ENCODE data around the gene ZNF148.
"Not testable (repeated sequence)": the region's sequence is repeated elsewhere in the genome, so short reads cannot be mapped to it uniquely, and the experiment has no call there.

Gene ZNF148

GRCh38 chr3:125374996-125375941, at the start of gene ZNF148:
Gene ZNF148 (minus strand): TSS chr3:125375325. CDS start chr3:125313640, 61,685 bp downstream.
- DNase-seq (ENCODE audit: low read depth in 2 of 2) = peak; percentile 81 to 84

- DNase-seq (ENCODE audit: low read depth in 2 of 2) = no peak
These were observed 43.2 kb upstream of the ZNF148 start for GRCh38 chr3:125418306-125418705.

DNA sequence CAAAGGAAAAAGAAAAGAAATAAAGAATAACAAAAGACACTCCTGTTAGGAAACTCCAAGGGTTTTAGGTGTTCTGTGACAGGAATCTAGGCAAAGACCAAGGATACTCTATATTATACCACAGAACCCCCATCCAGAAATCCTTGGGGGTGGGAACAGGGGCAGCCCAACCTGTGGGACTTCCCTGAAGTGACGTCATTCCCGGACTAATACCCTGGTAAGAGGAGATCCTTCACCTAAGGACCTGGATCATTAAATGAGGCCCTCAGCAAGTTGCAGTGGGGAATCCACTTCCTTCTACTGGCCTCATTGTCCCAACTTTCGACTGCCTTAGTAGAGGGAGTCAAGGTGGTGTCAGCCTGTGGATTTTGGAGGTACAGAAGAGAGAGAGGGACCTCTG, 41.1 kb upstream of the ZNF148 start:
- DNase-seq (ENCODE audit: low read depth in 2 of 2) = no peak

GRCh38 chr3:125414669-125415068, 39.5 kb upstream of the ZNF148 start:
- DNase-seq (ENCODE audit: low read depth in 2 of 2) = no peak

DNA sequence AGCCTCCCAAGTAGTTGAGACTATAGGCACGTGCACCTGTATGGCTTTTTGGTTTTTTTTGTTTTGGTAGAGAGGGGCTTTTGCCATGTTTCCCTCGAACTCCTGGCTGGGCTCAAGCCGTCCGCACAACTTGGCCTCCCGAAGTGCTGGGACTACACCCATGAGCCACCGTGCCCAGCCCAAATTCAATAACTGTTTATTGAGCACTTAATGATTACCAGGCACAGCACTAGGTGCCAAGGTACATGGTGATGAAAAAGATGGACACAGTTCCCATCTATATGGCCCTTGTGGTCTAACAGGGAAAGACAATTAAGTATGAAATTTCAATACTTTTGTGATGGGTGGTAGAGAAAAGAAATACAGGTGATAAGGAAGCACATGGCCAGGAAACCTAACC, 35.8 kb upstream of the ZNF148 start:
- DNase-seq (ENCODE audit: low read depth in 2 of 2) = no peak

DNA sequence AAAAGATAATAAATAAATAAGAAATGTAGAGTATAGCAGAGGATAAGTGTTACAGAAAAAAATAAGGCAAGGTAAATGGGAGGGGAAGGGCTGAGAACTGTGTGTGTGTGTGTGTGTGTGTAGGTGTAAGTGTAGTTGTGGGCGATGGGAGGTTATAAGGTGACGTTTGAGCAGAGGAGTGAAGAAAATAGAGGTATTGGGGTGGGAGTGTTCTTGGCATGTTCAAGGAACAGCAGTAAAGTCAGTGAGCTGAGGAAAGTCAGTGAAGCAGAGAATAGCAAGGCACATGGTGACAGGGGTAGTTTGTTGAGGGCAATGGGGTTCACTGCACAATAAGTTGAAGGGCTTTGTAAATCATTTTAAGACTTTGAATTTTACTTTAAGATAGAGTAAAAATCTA, 30.9 kb upstream of the ZNF148 start:
- DNase-seq (ENCODE audit: low read depth in 2 of 2) = no peak

DNA sequence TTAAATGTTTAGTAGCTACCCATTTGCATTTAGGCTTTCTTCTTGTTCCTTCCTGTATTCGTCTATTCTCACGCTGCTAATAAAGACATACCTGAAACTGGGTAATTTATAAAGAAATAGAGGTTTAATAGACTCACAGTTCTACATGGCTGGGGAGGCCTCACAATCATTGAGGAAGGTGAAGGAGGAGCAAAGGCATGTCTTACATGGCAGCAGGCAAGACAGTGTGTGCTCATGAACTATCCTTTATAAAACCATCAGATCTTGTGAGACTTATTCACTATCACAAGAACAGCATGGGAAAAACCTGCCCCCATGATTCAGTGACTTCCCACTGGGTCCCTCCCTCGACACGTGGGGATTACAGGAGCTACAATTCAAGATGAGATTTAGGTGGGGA, 30.4 kb upstream of the ZNF148 start:
- not testable (repeated sequence) for DNase-seq (ENCODE audit: low read depth in 2 of 2)

GRCh38 chr3:125403789-125404188, 28.7 kb upstream of the ZNF148 start:
- DNase-seq (ENCODE audit: low read depth in 2 of 2) = peak in 1 of 2 experiments; percentile 25

DNA sequence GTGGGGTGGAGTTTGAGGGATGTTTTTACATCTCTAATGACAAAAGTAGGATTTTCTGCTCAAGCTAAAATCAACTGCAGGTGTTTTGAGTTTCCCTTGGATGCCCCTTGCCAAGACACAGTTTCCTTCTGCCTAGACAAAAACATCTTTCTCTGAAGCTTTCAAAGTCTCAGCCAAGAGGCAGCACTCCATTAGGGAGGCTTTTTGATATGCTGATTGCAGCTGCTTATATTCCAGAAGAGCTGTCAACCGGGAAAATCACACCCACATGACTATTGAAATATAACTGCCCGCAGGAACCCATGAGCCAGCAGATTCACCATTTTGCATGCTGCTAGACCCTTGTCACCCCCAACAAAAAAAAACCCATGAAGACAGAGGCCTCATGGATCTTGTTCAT, 27.5 kb upstream of the ZNF148 start:
- DNase-seq (ENCODE audit: low read depth in 2 of 2) = no peak

GRCh38 chr3:125401402-125401801, 26.3 kb upstream of the ZNF148 start:
- DNase-seq (ENCODE audit: low read depth in 2 of 2) = peak in 1 of 2 experiments; percentile 25

DNA sequence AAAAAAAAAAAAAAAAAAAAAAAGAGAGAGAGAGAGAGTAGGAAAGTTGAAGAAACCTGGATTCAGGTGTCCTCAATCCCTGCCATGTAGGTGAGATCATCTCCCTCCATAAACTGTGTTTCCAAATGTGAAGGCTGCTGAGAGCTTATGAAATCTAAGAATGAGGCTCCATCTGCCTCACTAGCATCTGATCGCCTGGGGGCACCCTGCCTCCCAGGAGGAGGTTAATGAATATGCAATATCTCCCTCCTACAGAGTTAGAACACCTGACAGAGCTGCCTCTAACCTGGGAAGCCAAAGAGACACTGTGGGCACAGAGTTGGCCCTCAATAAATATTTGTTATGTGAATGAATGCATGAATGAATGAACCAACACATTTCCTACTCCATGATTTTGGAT, 23.8 kb upstream of the ZNF148 start:
- no peak for DNase-seq (ENCODE audit: low read depth in 2 of 2)

GRCh38 chr3:125395091-125395490, 20.0 kb upstream of the ZNF148 start:
- no peak for DNase-seq (ENCODE audit: low read depth in 2 of 2)

GRCh38 chr3:125394406-125394805, 19.3 kb upstream of the ZNF148 start:
- no peak for DNase-seq (ENCODE audit: low read depth in 2 of 2)

- no peak for DNase-seq (ENCODE audit: low read depth in 2 of 2)
These were observed 14.2 kb upstream of the ZNF148 start for GRCh38 chr3:125389282-125389681.

- DNase-seq (ENCODE audit: low read depth in 2 of 2) = not testable (repeated sequence)
These were observed 13.2 kb upstream of the ZNF148 start for GRCh38 chr3:125388369-125388768.

- DNase-seq (ENCODE audit: low read depth in 2 of 2) = no peak
These were observed 11.7 kb upstream of the ZNF148 start for GRCh38 chr3:125386811-125387210.

DNA sequence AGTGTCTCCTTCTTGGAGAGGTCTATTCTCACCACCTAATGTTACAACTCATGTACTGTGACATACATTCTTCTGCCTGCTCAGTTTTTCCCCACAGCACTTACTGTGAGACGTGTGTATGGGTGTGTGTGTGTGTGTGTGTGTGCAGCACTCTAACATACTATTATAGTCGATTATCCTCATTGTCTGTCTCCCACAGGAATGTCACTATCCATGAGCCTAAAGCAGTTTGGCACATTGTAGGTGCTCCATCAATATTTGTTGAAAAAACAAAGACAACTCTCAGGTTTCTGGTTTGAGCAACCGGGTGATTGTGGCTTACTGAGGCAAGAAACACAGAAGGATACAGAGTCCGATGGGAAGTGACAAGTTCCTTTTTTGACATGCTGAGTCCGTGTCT, 8.6 kb upstream of the ZNF148 start:
- DNase-seq (ENCODE audit: low read depth in 2 of 2) = no peak

GRCh38 chr3:125382298-125382697, 7.2 kb upstream of the ZNF148 start:
- DNase-seq (ENCODE audit: low read depth in 2 of 2) = no peak

GRCh38 chr3:125381743-125382142, 6.6 kb upstream of the ZNF148 start:
- peak in 1 of 2 experiments; percentile 24 for DNase-seq (ENCODE audit: low read depth in 2 of 2)

DNA sequence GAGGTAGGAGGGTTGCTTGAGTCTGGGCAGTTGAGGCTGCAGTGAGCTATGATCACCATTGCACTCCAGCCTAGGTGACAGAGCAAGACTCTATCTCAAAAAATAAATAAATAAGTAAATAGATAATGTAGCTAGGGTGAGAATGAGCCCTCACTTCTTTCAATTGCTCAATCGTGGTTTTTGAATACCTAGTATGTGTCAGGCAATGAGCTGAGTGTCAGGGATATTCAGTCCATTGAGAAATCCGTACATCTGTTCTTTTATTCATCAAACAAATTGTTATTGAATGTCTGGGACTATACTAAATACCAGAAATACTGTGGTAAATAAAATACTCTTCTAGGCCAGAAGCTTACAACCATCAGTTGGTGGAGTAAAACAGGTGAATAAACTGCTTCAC, 6.2 kb upstream of the ZNF148 start:
- DNase-seq (ENCODE audit: low read depth in 2 of 2) = peak in 1 of 2 experiments; percentile 34

- DNase-seq (ENCODE audit: low read depth in 2 of 2) = no peak
These were observed 4.4 kb upstream of the ZNF148 start for GRCh38 chr3:125379483-125379882.

- DNase-seq (ENCODE audit: low read depth in 2 of 2) = no peak
These were observed 3.6 kb upstream of the ZNF148 start for GRCh38 chr3:125378762-125379161.

GRCh38 chr3:125375950-125376679, 990 bp upstream of the ZNF148 start:
- DNase-seq (ENCODE audit: low read depth in 2 of 2) = no peak

Measured in fibroblast of skin of left quadriceps (primary cell).